Posterior vena cava (tissue), 2 donors: ENCODE measurements around the gene GAMT. TPM values are rescaled to one million over a fixed set of nuclear protein-coding genes. Genes with fewer than 3 reads are reported as not detected.

Experiments used
- DNase-seq: peaks from one replicate; pipeline ENCODE4 v3.0.0-alpha.2; 2020; ENCODE audit warnings: low spot score
- intact Hi-C, 2 donors: fragments of 100-400 bp; cut with DNase I; formaldehyde crosslinking; loops; one replicate each; pipeline versions ENCODE4 v1.14.1 to v1.14.2; 2022 to 2023
- total RNA-seq, 2 donors: library from RNA; stranded (reverse); fragmentation: NEBNext Ultra II Directional; extraction: Animal tissue kit (Norgen Biotek cat#: 25700); gene quantifications; one replicate each; pipeline ENCODE4 v1.2.1, GENCODE V29; 2021
- donor health status: DM: yes; HTN: yes; CAD: no.
- donor health status: DM: yes; HTN: yes; CAD: no.

Gene GAMT
- total RNA-seq, 2 donors from 2014 or later, result 8.7 to 12.8 TPM

DNA sequence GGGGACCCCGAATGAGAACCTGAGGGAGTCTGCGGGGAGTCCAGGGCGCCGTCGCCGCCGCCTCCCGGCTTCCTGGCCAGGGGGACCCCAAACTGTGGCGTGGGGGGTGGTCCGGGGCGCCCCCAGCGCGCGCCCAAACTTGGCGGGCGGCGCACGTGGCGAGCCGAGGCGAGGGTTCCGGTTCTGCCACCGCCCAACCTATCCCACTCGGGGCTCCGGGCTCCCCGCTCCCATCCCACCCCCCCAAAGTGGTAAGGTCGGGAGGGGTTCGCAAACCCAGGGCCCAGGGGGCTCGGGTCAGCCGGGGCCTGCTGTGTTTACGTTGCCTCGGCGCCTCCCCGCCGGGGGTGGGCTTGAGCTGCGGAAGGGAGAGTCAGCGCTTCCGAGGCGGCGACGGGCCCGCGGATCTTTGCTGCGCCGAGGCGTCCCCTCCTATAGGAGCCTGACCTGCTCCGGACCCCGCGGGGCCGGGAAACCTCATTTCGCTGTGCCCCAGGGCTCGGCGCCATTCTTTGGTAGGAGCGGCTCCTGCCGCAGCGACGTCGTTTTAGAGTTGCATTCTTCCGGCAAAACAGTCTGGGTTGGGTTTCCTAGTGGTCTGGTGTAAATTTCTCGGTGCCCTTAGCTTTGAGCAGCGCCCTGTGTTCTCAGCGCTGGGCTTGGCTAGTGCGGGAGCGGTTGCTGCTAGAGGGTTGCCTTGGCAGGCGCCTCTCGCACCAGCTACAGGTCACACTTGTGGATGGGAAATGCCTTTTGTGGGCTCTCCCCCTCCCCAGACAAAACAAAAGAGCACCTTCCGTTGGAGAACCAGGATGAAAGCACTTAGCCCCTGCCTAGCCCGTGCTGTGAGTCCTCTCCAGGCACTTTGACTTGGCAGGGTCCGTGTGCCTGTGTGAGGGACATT is 7.2 kb upstream of the GAMT start:
- peak; percentile 91 for DNase-seq
- intact Hi-C loops, result loop anchor here in 1 of 2 donors (10.0 kb wide), 1 partner anchor 124 kb away; the partner anchor contains the start of gene EFNA2

DNA sequence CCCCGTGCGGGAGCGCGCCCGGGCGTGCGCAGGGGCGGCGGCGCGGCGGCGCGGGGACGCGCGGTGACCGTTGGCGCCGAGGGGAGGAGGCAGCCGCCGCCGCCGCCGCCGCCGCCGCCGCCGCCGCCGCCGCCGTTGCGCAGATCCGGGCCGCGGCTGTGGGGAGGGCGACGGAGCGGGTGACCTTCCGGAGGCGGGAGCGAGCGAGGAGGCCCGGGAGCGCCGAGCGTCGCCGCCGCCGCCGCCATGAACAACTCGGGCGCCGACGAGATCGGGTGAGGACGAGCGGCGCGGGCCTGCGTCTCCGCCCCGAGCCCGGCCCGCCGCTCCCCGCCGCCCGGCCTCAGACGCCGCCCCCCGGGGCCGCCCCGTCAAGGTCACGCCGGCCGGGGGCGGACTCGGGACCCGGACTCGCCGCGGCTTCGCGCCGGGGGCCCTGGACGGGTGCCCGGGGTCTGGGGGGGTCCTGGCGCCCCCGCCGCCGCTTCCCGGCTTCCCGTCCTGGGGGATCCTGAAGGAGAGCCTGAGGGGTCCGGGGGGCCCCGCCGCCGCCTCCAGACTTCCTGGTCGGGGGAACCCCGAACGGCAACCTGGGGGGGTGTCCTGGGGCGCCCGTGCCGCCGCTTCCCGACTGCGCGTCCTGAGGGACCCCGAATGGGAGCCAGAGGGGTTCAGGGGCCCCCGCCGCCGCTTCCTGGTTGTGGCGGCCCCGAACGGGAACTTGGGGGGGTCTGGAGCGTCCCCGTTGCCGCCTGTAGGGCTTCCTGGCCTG is 6.4 kb upstream of the GAMT start, which contains the start of gene DAZAP1:
Gene DAZAP1, plus strand, starts transcription at position 59 of the 772 bp plus-strand sequence. Its CDS starts 188 bp downstream, at position 247.
- DNase-seq, result peak; percentile 87
- intact Hi-C loops, result loop anchor here in 1 of 2 donors (10.0 kb wide), 1 partner anchor 123 kb away; the partner anchor contains the start of gene EFNA2

DNA sequence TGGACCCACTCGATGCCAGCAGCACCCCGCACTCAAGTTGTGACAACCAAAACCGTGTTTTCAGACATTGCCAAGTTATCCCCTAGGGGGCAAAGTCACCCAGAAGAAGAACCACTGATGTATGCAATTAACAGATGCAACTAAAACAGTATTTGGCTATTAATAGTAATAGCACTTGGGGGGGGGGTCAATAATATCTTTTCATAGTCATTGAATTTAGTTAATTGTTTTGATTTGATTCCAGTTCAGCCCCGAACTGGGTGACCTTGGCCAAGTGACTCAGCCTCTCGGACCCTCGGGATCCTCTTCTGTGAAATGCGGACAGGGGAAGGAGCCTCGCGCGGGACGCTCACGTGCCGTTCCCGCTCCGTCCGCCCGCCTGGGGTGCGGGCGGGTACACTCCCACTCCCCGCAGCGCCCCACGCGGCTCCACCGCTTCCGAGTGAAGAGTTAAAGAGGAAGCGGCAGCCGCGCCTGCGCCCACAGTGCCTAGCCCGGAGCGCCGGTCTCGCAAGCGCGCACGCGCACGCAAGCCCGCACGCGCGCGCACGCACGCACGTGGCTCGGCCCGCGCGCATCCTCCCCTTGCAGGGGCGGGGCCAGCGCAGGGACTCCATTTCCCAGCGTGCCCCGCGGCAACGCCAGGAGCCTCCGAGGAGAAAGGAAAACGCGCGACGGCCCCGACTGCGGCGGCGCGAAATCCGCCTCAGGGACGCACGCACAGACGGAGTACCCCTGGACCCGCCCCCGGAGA is 5.6 kb upstream of the GAMT start:
- peak; percentile 100 for DNase-seq
- intact Hi-C loops, result loop anchor here in 1 of 2 donors (10.0 kb wide), 1 partner anchor 122 kb away; the partner anchor contains the start of gene EFNA2

DNA sequence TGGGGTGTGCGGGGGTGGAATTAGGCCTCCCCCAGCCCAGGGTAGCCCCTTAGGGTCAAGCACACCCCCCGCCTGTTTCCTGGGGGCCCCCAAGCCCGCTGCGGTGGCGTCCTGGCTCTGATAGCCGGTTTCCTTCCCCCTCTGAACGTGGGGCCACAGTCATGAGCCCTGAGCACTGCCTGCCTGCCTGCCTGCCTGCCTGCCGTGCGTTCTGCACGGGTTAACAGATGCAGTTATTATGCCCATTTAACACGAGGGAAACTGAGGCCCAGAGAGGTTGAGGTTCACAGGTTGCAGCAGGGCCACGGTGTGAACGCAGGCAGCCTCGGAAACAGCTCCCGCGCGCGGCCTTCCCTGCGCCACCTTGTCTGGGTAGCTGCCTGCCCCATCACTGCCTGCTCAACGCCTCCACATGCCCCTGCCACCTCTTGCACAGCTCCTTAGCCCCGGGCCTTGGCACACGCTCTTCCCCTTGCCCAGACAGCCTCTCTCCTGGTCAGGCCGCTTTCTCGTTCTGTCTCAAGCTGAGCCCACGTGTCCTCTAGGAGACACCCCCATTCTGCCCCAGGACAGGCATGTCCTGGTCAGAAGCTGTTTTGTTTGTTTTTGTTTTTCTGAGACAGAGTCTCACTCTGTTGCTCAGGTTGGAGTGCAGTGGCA is 1.2 kb upstream of the GAMT start:
- DNase-seq, result no peak
- intact Hi-C loops, result loop anchor here in 1 of 2 donors (10.0 kb wide), 1 partner anchor 118 kb away; the partner anchor contains the start of gene EFNA2

GRCh38 chr19:1401889-1402217 is 511 bp upstream of the GAMT start:
- DNase-seq, result no peak
- intact Hi-C loops, result loop anchor here in 1 of 2 donors (10.0 kb wide), 1 partner anchor 117 kb away; the partner anchor contains the start of gene EFNA2

- intact Hi-C loops, result loop anchor here in 1 of 2 donors (10.0 kb wide), 1 partner anchor 116 kb away; the partner anchor contains the start of gene EFNA2
- DNase-seq, result no peak
Observed at GRCh38 chr19:1400281-1401137, 833 bp downstream of the GAMT start.

- no peak for DNase-seq
- intact Hi-C loops, result loop anchor here in 1 of 2 donors (10.0 kb wide), 1 partner anchor 115 kb away; the partner anchor contains the start of gene EFNA2
Observed at GRCh38 chr19:1399745-1400144, 1.6 kb downstream of the GAMT start.

DNA sequence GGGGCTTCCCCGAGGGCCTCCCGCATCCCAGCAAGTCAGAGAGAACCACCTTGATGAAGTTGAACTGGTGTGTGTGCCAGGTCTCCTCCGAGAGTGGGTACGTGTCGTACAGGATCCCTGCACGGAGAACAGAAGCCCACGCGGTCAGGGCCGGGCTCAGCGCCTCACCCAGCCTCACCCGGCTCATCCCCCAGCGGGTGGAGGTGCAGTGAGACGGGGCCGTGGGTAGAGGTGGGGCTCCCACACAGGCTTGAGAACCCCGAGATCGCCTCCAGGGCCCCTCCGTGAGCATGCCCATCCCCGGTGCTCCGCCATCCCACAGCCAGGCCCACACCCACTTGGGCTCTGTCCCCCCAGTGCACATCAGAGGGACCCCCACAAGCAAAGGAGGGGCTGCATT is 2.3 kb downstream of the GAMT start:
- no peak for DNase-seq
- intact Hi-C loops, result no loop called here

- intact Hi-C loops, result no loop called here
- DNase-seq, result no peak
Observed at GRCh38 chr19:1397838-1398237, 3.5 kb downstream of the GAMT start.

DNA sequence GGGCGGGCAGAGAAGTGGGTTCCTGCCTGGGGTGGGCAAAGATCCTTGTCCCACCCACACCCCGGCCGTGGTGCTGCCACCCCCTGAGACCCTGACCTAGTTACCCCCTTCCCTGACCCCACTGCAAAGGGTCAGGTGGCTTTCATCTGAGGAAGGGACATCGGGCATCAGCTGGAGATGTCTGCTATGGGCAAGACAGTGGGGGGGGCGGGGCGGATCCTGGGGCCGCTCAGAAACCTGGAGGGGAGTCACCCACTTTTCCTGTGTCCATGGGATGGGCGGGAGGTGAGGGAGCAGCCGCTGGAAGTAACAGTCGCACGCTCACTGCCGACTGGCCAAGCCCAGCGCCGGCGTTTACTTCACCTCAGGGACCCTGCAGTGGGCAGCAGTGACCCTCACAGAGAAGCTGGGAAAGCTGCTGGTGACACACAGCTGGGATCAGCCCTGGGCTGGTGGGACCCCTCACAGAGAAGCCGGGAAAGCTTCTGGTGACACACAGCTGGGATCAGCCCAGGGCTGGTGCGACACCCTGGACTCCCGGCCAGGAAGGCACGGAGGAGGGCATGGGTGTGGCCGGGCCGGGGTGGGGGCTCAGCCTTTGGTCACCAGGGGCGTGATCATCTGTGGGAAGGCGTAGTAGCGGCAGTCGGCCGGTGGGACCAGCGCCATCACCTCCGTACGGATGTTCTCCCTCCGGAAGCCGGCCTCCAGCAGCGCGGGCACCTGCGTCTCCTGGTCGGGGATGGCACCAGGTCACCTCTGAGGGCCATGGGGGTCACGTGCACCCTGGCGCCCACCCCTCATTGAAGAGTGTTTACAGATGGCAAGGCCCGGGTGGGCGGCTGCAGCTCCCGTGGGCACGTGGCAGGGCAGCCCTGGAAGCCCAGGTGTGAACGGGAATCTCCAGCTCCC is 4.3 kb downstream of the GAMT start:
- no peak for DNase-seq
- intact Hi-C loops, result no loop called here

DNA sequence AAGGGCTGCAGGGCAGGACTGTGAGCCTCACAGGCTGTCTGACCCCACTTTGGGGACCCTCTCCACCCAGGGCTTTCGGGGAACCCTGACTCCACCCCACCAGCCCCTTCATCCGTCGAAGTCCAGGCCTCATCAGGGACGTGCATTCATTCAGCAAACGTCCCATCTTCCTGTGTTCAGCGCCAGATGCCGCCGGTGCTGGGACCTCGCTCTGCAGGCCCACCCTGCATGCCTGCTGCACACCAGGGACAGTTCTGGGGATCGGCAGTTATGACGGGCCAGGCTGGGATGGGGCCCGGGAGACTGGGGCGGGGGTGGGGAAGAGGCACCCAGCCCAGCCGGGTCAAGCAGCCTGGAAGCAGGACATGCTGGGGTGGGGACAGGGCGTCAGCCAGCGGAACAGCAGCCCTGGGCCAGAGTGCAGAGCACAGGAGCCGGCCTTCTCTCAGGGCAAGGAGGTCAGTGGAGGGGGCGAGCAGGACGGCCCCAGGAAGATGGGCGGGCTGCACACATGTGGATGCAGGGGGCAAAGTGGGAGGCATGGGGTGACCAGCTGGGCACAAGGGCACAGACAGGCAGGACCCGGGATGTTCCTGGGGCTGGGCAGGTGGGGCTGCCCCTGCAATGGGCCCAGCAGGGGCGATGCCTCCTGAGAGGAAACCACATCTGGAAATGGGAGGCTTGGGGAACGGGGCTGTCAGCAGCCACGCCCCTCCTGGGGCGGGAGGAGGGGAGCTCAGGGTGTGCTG is 5.1 kb downstream of the GAMT start:
- intact Hi-C loops, result no loop called here
- DNase-seq, result no peak

GRCh38 chr19:1395194-1396018 is 5.9 kb downstream of the GAMT start:
- no peak for DNase-seq
- intact Hi-C loops, result no loop called here

DNA sequence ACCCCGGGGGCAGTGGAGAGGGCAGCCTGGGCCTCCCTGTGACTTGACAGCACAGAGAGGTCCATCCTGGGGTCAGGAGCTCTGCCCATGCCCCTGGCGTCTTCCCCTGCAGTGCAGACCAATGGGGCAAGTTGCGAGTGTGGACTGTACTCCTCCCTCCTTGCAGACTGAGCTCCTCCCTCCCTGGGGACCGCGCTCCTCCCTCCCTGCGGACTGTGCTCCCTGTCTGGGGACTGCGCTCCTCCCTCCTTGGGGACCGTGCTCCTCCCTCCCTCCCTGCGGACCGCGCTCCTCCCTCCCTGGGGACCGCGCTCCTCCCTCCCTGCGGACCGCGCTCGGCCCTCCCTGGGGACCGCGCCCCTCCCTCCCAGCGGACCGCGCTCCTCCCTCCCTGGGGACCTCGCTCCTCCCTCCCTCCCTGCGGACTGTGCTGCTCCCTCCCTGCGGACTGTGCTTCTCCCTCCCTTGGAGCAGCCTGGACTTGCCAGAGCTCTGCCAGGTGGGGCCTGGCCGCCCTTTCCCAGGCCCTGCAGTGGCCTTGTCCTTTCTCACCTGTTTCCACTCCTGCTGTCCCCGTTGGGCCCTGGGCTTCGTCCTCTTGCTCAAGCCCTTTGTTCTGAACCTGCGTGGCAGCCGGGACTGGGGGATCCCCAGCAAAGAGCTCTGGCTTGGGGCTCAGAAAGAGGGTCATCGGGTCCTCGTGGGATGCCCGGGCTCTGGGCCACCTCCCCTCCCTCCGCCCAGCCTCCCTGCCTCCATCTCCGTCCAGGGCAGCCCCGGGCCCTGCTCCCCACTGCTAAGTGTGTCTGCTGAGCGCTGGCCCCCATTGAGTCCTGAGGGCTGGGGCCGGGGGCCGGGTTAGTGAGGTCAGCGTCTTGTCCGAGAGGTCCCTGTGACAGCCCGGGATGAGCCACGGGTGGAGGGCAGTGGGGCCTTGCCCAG is 6.8 kb downstream of the GAMT start:
- no peak for DNase-seq
- intact Hi-C loops, result no loop called here

DNA sequence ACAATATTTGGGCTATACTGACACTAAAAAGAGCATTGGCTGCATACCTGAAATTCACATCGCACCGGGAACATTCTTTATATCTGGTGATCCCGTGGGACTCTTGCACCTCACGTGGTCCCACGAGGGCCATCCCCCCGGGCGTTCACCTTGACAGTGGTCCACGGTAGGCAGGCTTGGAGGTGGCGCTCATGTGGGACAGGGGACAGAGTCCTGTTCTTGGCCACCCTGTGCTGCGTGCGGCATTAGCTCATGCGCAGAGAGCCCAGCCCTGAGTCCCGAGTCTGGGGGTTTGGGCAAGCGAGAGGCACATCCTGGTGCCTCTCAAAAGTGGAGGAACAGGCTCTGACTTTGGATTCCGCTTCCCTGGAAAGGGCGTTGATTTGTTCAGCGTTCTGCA is 7.5 kb downstream of the GAMT start:
- no peak for DNase-seq
- intact Hi-C loops, result no loop called here
